Naive thymus-derived CD4-positive, alpha-beta T cell (primary cell): ENCODE measurements around the gene DOCK2. TPM values are rescaled to one million over a fixed set of nuclear protein-coding genes. Genes with fewer than 3 reads are reported as not detected.

Experiments
- ATAC-seq: fragments of 150-1000 bp; cut with Tn5 transposase; 2 replicates; pipeline ENCODE4 v1.10.0; 2021; ENCODE audit warnings: mild to moderate bottlenecking, moderate library complexity
- CTCF ChIA-PET: fragments of 350-600 bp; sonication (Branson Sonifier 250); formaldehyde crosslinking; loops from one replicate; lab custom pipeline; 2021; ENCODE audit warnings: antibody characterized with exemption; lab: Charles Lee
- POLR2A ChIA-PET: fragments of 350-600 bp; sonication (Branson Sonifier 250); formaldehyde crosslinking; loops from one replicate; lab custom pipeline; 2021; ENCODE audit warnings: antibody characterized with exemption, inconsistent platforms; lab: Charles Lee
- DNase-seq, 9 donors: peaks; one replicate each; pipeline versions ENCODE4 v3.0.0 to v3.0.0-alpha.2; 2020 to 2022; ENCODE audit warnings: mixed read lengths in 1 of 9
- H3K27ac ChIP-seq: one replicate; pipeline ENCODE4 v1.7.0; 2013; ENCODE audit warnings: mild to moderate bottlenecking, low read depth, low read length, moderate library complexity
- H3K27me3 ChIP-seq, 2 donors: one replicate each; pipeline ENCODE4 v1.7.0; 2013; ENCODE audit warnings: low read length in 2 of 2, mild to moderate bottlenecking in 2 of 2, moderate library complexity in 2 of 2; ENCODE audit not compliant: control insufficient read depth in 2 of 2, insufficient read depth in 2 of 2
- H3K36me3 ChIP-seq, 3 experiments: 1 replicate in 2 of 3; 2 replicates in 1 of 3; pipeline ENCODE4 v1.7.0; 2013; ENCODE audit warnings: low read length in 3 of 3, mild to moderate bottlenecking in 3 of 3, moderate library complexity in 1 of 3; ENCODE audit not compliant: insufficient read depth in 3 of 3, control insufficient read depth in 2 of 3
- H3K4me1 ChIP-seq, 2 donors: one replicate each; pipeline ENCODE4 v1.7.0; 2013; ENCODE audit warnings: low read length in 2 of 2, mild to moderate bottlenecking in 2 of 2, moderate library complexity in 1 of 2; ENCODE audit not compliant: control insufficient read depth in 2 of 2, insufficient read depth in 2 of 2
- H3K4me3 ChIP-seq: 2 replicates; pipeline ENCODE4 v1.7.0; 2013; ENCODE audit warnings: mild to moderate bottlenecking, low read length
- H3K9me3 ChIP-seq, 3 experiments: 1 replicate in 2 of 3; 2 replicates in 1 of 3; pipeline ENCODE4 v1.7.0; 2013; ENCODE audit warnings: low read length in 3 of 3; ENCODE audit not compliant: control insufficient read depth in 2 of 3
- H3K27ac Mint-ChIP-seq, 9 donors: one replicate each; pipeline ENCODE4 v1.8.0; 2020 to 2022; ENCODE audit warnings: mixed read lengths in 9 of 9, mild to moderate bottlenecking in 8 of 9, moderate library complexity in 5 of 9, inconsistent platforms in 2 of 9
- H3K27me3 Mint-ChIP-seq, 5 donors: one replicate each; pipeline ENCODE4 v1.8.0; 2021 to 2022; ENCODE audit warnings: mixed read lengths in 5 of 5, mild to moderate bottlenecking in 1 of 5
- H3K36me3 Mint-ChIP-seq, 5 donors: one replicate each; pipeline ENCODE4 v1.8.0; 2020 to 2022; ENCODE audit warnings: mixed read lengths in 5 of 5, mild to moderate bottlenecking in 3 of 5, inconsistent platforms in 1 of 5
- H3K4me1 Mint-ChIP-seq, 7 donors: one replicate each; pipeline ENCODE4 v1.8.0; 2020 to 2022; ENCODE audit warnings: mixed read lengths in 7 of 7, mild to moderate bottlenecking in 3 of 7, inconsistent platforms in 1 of 7
- H3K4me3 Mint-ChIP-seq, 10 donors: one replicate each; pipeline ENCODE4 v1.8.0; 2020 to 2022; ENCODE audit warnings: mild to moderate bottlenecking in 10 of 10, mixed read lengths in 10 of 10, moderate library complexity in 6 of 10, inconsistent platforms in 2 of 10
- H3K9me3 Mint-ChIP-seq, 11 donors: one replicate each; pipeline ENCODE4 v1.8.0; 2020 to 2022; ENCODE audit warnings: mixed read lengths in 11 of 11, mild to moderate bottlenecking in 4 of 11, inconsistent platforms in 1 of 11, moderate library complexity in 1 of 11
- intact Hi-C, 2 donors: fragments of 100-400 bp; cut with micrococcal nuclease; formaldehyde crosslinking; loops; one replicate each; pipeline ENCODE4 v1.15.1; 2023
- polyA plus RNA-seq, 2 donors: library from polyadenylated mRNA; unstranded; fragments of 300-500 nt; fragmentation: Illumina TruSeq; gene quantifications; one replicate each; pipeline ENCODE4 v1.2.3, GENCODE V29; 2021
- total RNA-seq, 6 experiments: library from RNA in 5 of 6; stranded (reverse) in 5 of 6; gene quantifications; 1 replicate in 5 of 6; 2 replicates in 1 of 6; pipeline ENCODE4 v1.2.3 and lab custom pipeline; 2021 to 2026

DOCK2 gene
- 100 to 1,000 TPM; 182 to 345 (median 235) TPM for total RNA-seq
- 100 to 1,000 TPM in 1 of 2 donors, 10 to 100 TPM in 1; 63.7 to 109 TPM for polyA plus RNA-seq
- 541 reads per million, percentile 98 among the genes with 10 or more reads in this experiment for total RNA-seq (lab: John Stamatoyannopoulos, UW)

GRCh38 chr5:169637085-169637548 is at the start of gene DOCK2:
Gene DOCK2, plus strand, starts transcription at chr5:169637275. Its CDS starts 52 bp downstream, at chr5:169637327.
- Mint-ChIP-seq H3K36me3 (peaks cover 7 to 43% (median 33%) of the 10 kb centered on the region in 5 donors), H3K27me3 (peaks cover 0 to 6% (median 0%) of the 10 kb centered on the region in 5 donors), H3K4me1 (peaks cover 38 to 56% (median 48%) of the 10 kb centered on the region in 7 donors), H3K27ac (peak within 1 kb of the TSS; percentile 88 to 98 (median 94)), H3K4me3 (peak within 1 kb of the TSS; percentile 91 to 95 (median 94)), H3K9me3 (peaks cover 0 to 17% (median 2%) of the 10 kb centered on the region in 11 donors)
- H3K27ac ChIP-seq: peak within 1 kb of the TSS; percentile 75
- H3K36me3 ChIP-seq: peaks cover 0 to 7% (median 4%) of the 10 kb centered on the region in 3 experiments
- POLR2A ChIA-PET: interaction anchor here (0.7 to 2.7 kb wide), 6 partner anchors 10 to 1751 kb away, joined by 3 to 32 read pairs (median 6); partner anchors contain the start of genes PANK3 and SPDL1
- CTCF ChIA-PET: interaction anchor here (0.8 kb wide), 1 partner anchor 19 kb away, joined by 3 read pairs; no protein-coding TSS in a partner anchor
- ATAC-seq (peak; percentile 88), DNase-seq (peak; percentile 54 to 72 (median 62))
- peaks cover 0 to 5% (median 0%) of the 10 kb centered on the region in 3 experiments for H3K9me3 ChIP-seq
- H3K4me3 ChIP-seq: peak within 1 kb of the TSS; percentile 97
- intact Hi-C loops: loop anchor here (1.0 to 5.0 kb wide), 7 partner anchors 12 to 1750 kb away; partner anchors contain the start of genes SPDL1 (in 2 of the 2), NPM1 (in 1 of the 2), PANK3 (in 1 of the 2) and RARS1 (in 1 of the 2)
- H3K4me1 ChIP-seq: peaks cover 19 to 38% of the 10 kb centered on the region in 2 donors
- no peaks in the 10 kb centered on the region for H3K27me3 ChIP-seq

- intact Hi-C loops: no loop called here
Observed at GRCh38 chr5:169590602-169591001, 46.5 kb upstream of the DOCK2 start.

GRCh38 chr5:169591636-169592035 is 45.4 kb upstream of the DOCK2 start:
- Histone ChIP-seq H3K36me3 (peaks cover 11 to 38% (median 19%) of the 10 kb centered on the region in 3 experiments), H3K4me1 (no peaks in the 10 kb centered on the region), H3K27me3 (no peaks in the 10 kb centered on the region), H3K4me3 (no peak overlapping the region), H3K27ac (no peak overlapping the region), H3K9me3 (no peaks in the 10 kb centered on the region)
- H3K36me3 Mint-ChIP-seq: peaks cover 14 to 74% (median 46%) of the 10 kb centered on the region in 5 donors
- H3K27ac Mint-ChIP-seq: no peak overlapping the region
- peaks cover 0 to 10% (median 5%) of the 10 kb centered on the region in 7 donors for H3K4me1 Mint-ChIP-seq
- DNase-seq (no peak), ATAC-seq (no peak)
- intact Hi-C loops: no loop called here
- no peaks in the 10 kb centered on the region for H3K9me3 Mint-ChIP-seq
- ChIA-PET POLR2A (no interaction called here), CTCF (no interaction called here)
- H3K4me3 Mint-ChIP-seq: no peak overlapping the region
- no peaks in the 10 kb centered on the region for H3K27me3 Mint-ChIP-seq

More at GRCh38 chr5:169590602-169591001, 46.5 kb upstream of the DOCK2 start:
- no peak for DNase-seq
- no peak overlapping the region for H3K27ac Mint-ChIP-seq
- ATAC-seq: no peak
- Histone ChIP-seq H3K9me3 (no peaks in the 10 kb centered on the region), H3K27me3 (no peaks in the 10 kb centered on the region), H3K4me3 (no peak overlapping the region), H3K4me1 (no peaks in the 10 kb centered on the region), H3K36me3 (peaks cover 11 to 38% (median 17%) of the 10 kb centered on the region in 3 experiments), H3K27ac (no peak overlapping the region)
- peaks cover 0 to 20% (median 15%) of the 10 kb centered on the region in 7 donors for H3K4me1 Mint-ChIP-seq
- no peaks in the 10 kb centered on the region for H3K9me3 Mint-ChIP-seq
- ChIA-PET CTCF (no interaction called here), POLR2A (no interaction called here)
- no peak overlapping the region for H3K4me3 Mint-ChIP-seq
- peaks cover 14 to 67% (median 42%) of the 10 kb centered on the region in 5 donors for H3K36me3 Mint-ChIP-seq
- no peaks in the 10 kb centered on the region for H3K27me3 Mint-ChIP-seq

- H3K27ac ChIP-seq: no peak overlapping the region
- DNase-seq: no peak
- H3K9me3 ChIP-seq: no peaks in the 10 kb centered on the region
- CTCF ChIA-PET: interaction anchor here (0.6 kb wide), 1 partner anchor 11 kb away, joined by 5 read pairs; no protein-coding TSS in a partner anchor
- H3K4me1 Mint-ChIP-seq: peaks cover 0 to 5% (median 0%) of the 10 kb centered on the region in 7 donors
- peaks cover 14 to 82% (median 55%) of the 10 kb centered on the region in 5 donors for H3K36me3 Mint-ChIP-seq
- H3K36me3 ChIP-seq: peaks cover 11 to 38% (median 19%) of the 10 kb centered on the region in 3 experiments
- no peaks in the 10 kb centered on the region for H3K27me3 ChIP-seq
- no peak overlapping the region for H3K4me3 ChIP-seq
- H3K4me1 ChIP-seq: no peaks in the 10 kb centered on the region
- intact Hi-C loops: no loop called here
- no peaks in the 10 kb centered on the region for H3K27me3 Mint-ChIP-seq
- H3K9me3 Mint-ChIP-seq: no peaks in the 10 kb centered on the region
- H3K27ac Mint-ChIP-seq: no peak overlapping the region
- POLR2A ChIA-PET: no interaction called here
- H3K4me3 Mint-ChIP-seq: no peak overlapping the region
- no peak for ATAC-seq
Observed at GRCh38 chr5:169592937-169593650, 44.0 kb upstream of the DOCK2 start.

GRCh38 chr5:169595172-169595820 is 41.8 kb upstream of the DOCK2 start:
- Histone ChIP-seq H3K9me3 (no peaks in the 10 kb centered on the region), H3K27me3 (no peaks in the 10 kb centered on the region), H3K36me3 (peaks cover 11 to 36% (median 16%) of the 10 kb centered on the region in 3 experiments), H3K4me3 (no peak overlapping the region), H3K4me1 (no peaks in the 10 kb centered on the region), H3K27ac (no peak overlapping the region)
- ATAC-seq: no peak
- CTCF ChIA-PET: interaction anchor here (0.7 to 1.3 kb wide), 2 partner anchors 13 to 17 kb away, joined by 3 to 4 read pairs; no protein-coding TSS in a partner anchor
- DNase-seq: no peak
- intact Hi-C loops: no loop called here
- H3K36me3 Mint-ChIP-seq: peaks cover 13 to 74% (median 55%) of the 10 kb centered on the region in 5 donors
- no peak overlapping the region for H3K4me3 Mint-ChIP-seq
- POLR2A ChIA-PET: interaction anchor here (0.9 kb wide), 1 partner anchor 1088 kb away, joined by 3 read pairs; no protein-coding TSS in a partner anchor
- no peak overlapping the region for H3K27ac Mint-ChIP-seq
- no peaks in the 10 kb centered on the region for H3K27me3 Mint-ChIP-seq
- no peaks in the 10 kb centered on the region for H3K9me3 Mint-ChIP-seq
- no peaks in the 10 kb centered on the region for H3K4me1 Mint-ChIP-seq

- no peak for DNase-seq
- Mint-ChIP-seq H3K4me3 (no peak overlapping the region), H3K9me3 (no peaks in the 10 kb centered on the region), H3K36me3 (peaks cover 10 to 68% (median 58%) of the 10 kb centered on the region in 5 donors), H3K27ac (no peak overlapping the region), H3K4me1 (no peaks in the 10 kb centered on the region), H3K27me3 (no peaks in the 10 kb centered on the region)
- no peaks in the 10 kb centered on the region for H3K27me3 ChIP-seq
- H3K9me3 ChIP-seq: no peaks in the 10 kb centered on the region
- H3K4me3 ChIP-seq: no peak overlapping the region
- no peak overlapping the region for H3K27ac ChIP-seq
- H3K36me3 ChIP-seq: peaks cover 3 to 28% (median 7%) of the 10 kb centered on the region in 3 experiments
- no peaks in the 10 kb centered on the region for H3K4me1 ChIP-seq
- intact Hi-C loops: no loop called here
- POLR2A ChIA-PET: no interaction called here
- ATAC-seq: no peak
- CTCF ChIA-PET: no interaction called here
Observed at GRCh38 chr5:169599451-169599850, 37.6 kb upstream of the DOCK2 start.
